GM12872 (cell line): ENCODE measurements around the gene LRRTM1.

Experiments
- TF ChIP-seq, protein P1 (sequence below): IDR thresholded peaks from 3 replicates; pipeline ENCODE4 v1.5.1; 2011; ENCODE audit warnings: low read depth, mild to moderate bottlenecking, low read length, moderate library complexity; ENCODE audit not compliant: insufficient read depth

The LRRTM1 gene

DNA sequence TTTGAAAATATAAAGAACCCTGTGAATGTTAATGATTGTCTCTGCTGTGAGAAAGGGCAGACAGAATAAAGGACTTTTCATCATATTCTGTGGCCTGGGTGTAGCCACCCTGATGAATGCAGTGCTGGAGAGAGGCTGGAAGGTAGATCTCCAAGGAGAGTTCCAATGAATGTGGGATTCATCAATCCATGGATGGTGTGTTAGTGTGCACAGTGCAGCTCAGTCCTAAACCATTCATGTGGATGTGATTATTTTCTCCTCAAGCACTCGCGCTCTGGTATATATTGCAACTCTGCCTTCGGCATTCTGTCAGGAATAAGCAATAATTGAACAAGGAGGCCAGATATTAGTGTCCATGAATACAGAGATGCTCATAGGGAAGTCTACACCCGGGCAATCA is 47.1 kb downstream of the LRRTM1 start:
- TF ChIP-seq, protein P1, sequence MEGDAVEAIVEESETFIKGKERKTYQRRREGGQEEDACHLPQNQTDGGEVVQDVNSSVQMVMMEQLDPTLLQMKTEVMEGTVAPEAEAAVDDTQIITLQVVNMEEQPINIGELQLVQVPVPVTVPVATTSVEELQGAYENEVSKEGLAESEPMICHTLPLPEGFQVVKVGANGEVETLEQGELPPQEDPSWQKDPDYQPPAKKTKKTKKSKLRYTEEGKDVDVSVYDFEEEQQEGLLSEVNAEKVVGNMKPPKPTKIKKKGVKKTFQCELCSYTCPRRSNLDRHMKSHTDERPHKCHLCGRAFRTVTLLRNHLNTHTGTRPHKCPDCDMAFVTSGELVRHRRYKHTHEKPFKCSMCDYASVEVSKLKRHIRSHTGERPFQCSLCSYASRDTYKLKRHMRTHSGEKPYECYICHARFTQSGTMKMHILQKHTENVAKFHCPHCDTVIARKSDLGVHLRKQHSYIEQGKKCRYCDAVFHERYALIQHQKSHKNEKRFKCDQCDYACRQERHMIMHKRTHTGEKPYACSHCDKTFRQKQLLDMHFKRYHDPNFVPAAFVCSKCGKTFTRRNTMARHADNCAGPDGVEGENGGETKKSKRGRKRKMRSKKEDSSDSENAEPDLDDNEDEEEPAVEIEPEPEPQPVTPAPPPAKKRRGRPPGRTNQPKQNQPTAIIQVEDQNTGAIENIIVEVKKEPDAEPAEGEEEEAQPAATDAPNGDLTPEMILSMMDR, result no peak

DNA sequence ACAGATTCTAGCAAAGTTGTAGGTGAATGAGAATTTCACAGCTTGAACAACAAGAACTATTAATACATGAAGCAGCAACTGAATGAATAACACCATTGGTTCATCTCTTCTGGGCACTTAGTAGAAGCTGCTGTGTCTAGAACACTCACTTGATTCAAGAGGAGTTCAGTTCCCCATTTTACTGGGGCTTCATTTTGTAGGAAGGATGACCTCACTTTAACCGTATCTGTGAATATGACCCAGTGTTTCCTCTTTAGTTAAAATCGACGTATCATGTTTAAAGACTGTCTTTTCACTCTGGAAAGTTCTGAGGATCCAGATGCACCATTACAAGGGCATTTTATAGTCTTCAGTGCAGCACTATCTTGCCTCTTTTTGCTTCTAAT is 47.8 kb downstream of the LRRTM1 start:
- TF ChIP-seq, protein P1, result no peak

DNA sequence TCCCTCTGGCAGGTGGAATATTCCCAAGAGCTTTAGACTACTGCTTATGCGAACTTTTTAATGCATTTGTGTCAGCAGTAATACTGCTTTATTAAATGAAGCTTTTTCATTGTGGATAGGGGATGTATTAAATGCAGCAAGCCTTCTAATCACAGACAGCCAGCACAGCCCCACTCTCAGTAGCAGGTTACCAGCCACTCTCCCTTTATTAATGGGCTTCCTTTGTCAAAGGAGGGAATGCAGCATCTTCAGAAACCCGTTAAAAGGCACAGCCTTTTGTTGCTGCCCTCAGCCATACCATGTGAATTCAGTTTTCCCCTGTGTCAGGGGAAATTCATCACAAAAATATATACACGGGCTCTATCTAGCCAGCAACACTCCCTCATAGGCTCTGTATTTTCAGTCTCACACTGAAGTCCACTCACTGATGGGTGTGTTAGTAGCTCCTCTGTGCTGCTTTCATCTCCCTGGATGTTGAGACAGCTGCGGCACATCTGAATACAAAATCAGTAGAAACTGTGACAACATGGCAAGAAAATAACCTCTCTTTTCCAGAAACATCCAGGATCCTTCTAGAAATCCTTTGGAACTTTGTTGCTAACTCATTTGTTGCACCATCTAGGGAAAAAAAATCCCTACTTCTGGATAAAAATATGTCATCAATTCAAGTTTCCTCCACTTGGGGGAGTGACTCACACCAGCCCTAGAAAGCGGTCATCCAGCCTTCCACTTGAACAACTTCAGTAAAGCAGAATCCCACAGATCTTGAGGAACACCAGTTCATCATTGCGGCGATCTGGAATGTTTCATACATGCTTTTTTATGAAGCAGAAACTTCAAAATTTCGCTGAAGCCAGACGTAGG is 48.4 kb downstream of the LRRTM1 start:
- TF ChIP-seq, protein P1, result 0 out of 3 replicates have a peak, but pooled peaks have one; percentile 27

DNA sequence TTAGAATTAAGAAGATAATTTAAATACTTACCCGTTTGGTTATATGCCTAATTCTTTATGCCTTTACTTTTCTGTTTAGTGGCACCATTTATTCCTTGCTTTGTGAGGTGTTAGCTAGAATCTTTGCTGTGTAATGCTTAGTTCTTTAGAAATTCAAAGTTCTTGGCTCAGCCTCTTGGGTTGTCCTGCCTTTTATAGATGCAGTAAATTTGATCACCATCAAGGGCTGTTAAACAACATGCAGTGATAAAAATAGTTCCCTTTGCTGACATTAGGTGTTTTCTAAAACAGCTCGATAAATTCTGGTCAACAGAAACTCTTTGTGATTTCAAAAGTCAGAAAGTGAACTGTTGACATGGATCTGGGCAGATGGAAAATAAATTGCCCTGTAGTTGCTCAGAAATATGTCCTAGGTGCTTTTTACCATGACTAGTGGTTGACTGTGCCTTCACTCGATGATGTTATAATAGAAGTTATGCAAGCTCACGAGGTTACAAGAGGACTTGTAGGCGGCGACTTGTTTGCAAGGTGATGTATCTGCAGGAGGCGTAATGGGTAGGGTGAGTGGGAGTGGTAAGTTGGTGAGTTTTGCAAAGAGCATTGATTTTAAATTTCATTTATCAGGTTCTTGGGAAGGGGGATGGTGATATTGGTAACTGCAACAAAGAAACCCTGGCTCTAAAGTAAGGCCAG is 52.1 kb downstream of the LRRTM1 start:
- TF ChIP-seq, protein P1, result no peak
